ENCODE data around the gene BFAR. TPM values are rescaled to one million over a fixed set of nuclear protein-coding genes. Genes with fewer than 3 reads are reported as not detected.
"Not testable (repeated sequence)": the region's sequence is repeated elsewhere in the genome, so short reads cannot be mapped to it uniquely, and the experiment has no call there.

The BFAR gene
- total and polyA plus RNA-seq, 2 experiments from 2014 or later: 44.6 to 98.9 TPM

DNA sequence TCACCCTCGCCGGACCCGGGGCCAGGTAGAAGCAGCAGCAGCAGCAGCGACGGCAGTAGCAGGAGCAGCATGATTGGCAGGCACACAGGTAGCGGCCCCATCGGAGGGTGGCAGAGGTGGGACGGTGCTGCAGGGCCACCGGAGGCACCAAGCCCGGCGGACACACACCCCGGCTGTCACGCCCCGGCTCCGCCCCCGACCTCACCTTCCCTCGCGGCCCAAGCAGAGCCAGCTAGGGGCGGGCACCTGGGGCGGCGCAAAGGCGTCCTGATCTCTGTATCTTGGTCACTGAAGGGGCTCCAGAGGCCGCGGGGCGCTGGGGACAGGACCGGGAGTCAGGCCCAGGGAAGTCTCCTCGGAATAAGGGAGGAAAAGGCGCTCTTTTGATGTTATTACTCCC is 61.4 kb downstream of the BFAR start, which contains the start of gene PLA2G10:
PLA2G10 (minus strand) TSS at position 180 of the 400 bp plus-strand sequence; CDS start at position 101, 79 bp downstream.
- not testable (repeated sequence) for H3K9me3 ChIP-seq (ENCODE audit: low read depth); H2AFZ ChIP-seq; H3K4me2 ChIP-seq; H3K27ac ChIP-seq; H3K36me3 ChIP-seq (replicated peaks; ENCODE audit: insufficient read depth, low read depth); H3K27me3 ChIP-seq; H3K79me2 ChIP-seq; H3K9me2 ChIP-seq (replicated peaks; ENCODE audit: insufficient read depth); DNase-seq (ENCODE audit: low spot score); H3K4me3 ChIP-seq; H4K20me1 ChIP-seq (ENCODE audit: insufficient read depth, poor library complexity, severe bottlenecking); H3K4me1 ChIP-seq (ENCODE audit: insufficient read depth)
- WGBS (ENCODE audit: low lambda C conversion rate, missing lambda C conversion rate): no CpG with 5 or more reads among the region's 28 CpGs

DNA sequence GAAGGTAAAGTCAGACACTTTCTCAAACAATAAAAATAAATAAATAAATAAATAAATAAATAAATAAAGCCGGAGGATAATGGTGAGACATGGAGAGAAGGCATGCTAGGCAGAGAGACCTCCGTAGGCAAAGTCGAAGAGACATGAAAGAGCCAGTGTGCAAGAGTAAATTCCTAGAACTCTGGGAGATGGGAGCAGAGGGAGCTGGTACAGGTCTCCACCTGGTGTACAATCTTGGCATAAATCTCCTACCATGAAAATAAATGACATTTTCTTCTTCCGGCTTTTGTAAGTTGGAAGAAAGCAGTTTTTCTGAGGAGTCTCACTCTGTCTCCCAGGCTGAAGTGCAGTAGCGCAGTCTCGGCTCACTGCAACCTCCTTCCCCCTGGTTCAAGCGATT is 69.1 kb downstream of the BFAR start:
- not testable (repeated sequence) for H3K27me3 ChIP-seq; H3K79me2 ChIP-seq; H3K36me3 ChIP-seq (replicated peaks; ENCODE audit: insufficient read depth, low read depth); H4K20me1 ChIP-seq (ENCODE audit: insufficient read depth, poor library complexity, severe bottlenecking); H3K27ac ChIP-seq; H3K9me2 ChIP-seq (replicated peaks; ENCODE audit: insufficient read depth); H3K9me3 ChIP-seq (ENCODE audit: low read depth); DNase-seq (ENCODE audit: low spot score); H3K4me3 ChIP-seq; H3K4me2 ChIP-seq; H3K4me1 ChIP-seq (ENCODE audit: insufficient read depth); H2AFZ ChIP-seq
- 70% methylated on average over 3 of the region's 7 CpGs for WGBS (ENCODE audit: low lambda C conversion rate, missing lambda C conversion rate)

GRCh38 chr16:14702672-14703071 is 69.9 kb downstream of the BFAR start:
- not testable (repeated sequence) for H3K4me2 ChIP-seq; H3K4me1 ChIP-seq (ENCODE audit: insufficient read depth); H3K27ac ChIP-seq; H3K27me3 ChIP-seq; H3K36me3 ChIP-seq (replicated peaks; ENCODE audit: insufficient read depth, low read depth); H3K4me3 ChIP-seq; H3K9me2 ChIP-seq (replicated peaks; ENCODE audit: insufficient read depth); H2AFZ ChIP-seq; DNase-seq (ENCODE audit: low spot score); H3K9me3 ChIP-seq (ENCODE audit: low read depth); H4K20me1 ChIP-seq (ENCODE audit: insufficient read depth, poor library complexity, severe bottlenecking); H3K79me2 ChIP-seq
- no CpG with 5 or more reads among the region's 11 CpGs for WGBS (ENCODE audit: low lambda C conversion rate, missing lambda C conversion rate)

DNA sequence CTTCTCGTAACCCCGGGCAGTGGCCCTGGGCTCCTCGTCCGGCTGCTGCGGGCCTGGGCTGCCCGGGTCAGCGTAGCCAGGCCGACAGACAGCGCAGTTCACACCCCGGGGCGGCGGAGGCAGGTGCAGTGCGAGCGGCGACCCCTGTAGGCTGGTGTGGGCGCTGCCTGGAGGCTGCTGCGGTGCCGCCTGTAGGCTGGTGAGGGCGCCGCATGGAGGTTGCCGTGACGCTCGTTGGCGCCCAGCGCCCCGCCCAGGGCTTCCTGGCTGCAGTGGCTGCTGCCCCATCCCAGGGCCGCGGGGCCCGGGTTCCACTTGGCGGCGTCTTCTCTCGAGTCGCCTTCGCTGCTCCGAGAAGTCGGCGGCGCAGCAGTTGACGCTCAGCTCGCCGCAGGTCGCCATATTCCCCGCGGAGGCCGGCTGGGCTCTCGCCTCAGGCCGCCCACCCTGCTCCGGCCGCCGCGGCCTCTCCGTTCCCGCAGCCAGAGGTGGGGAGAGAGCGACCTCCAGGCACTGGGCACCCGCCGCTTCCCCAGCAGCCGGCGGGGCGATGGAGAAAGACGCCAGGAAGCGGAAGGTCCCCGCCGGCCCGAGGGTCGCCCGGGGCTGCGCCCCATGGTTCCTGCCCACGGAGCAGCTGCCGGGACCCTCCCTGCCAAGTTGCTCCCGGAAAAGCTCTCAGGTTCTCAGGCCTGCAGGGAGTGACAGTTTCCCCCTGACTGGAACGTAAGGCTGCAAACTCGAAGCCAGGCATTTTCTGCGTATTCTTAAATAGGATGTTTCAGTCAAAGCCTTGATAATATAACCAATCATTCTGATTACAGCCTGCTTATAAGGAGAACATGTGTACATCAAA is 70.6 kb downstream of the BFAR start, which contains the start of gene NPIPA3:
NPIPA3 (plus strand) TSS at position 256 of the 856 bp plus-strand sequence. CDS start 5,533 bp downstream, outside the sequence.
- H3K4me3 ChIP-seq; H3K27ac ChIP-seq; H3K9me2 ChIP-seq (replicated peaks; ENCODE audit: insufficient read depth); H3K4me1 ChIP-seq (ENCODE audit: insufficient read depth); H2AFZ ChIP-seq; H3K79me2 ChIP-seq; H3K36me3 ChIP-seq (replicated peaks; ENCODE audit: insufficient read depth, low read depth); DNase-seq (ENCODE audit: low spot score); H4K20me1 ChIP-seq (ENCODE audit: insufficient read depth, poor library complexity, severe bottlenecking); H3K27me3 ChIP-seq; H3K9me3 ChIP-seq (ENCODE audit: low read depth); H3K4me2 ChIP-seq: not testable (repeated sequence)
- WGBS (ENCODE audit: low lambda C conversion rate, missing lambda C conversion rate): no CpG with 5 or more reads among the region's 73 CpGs

Small RNA genes lying within 50 kb of the gene (small RNA-seq; reads per million reads assigned to genes)
- not detected for gene RN7SL274P
- not detected for gene RNU7-125P

Other genes starting within 250 kb of the BFAR start
- 23.8 and 35.6 TPM in 2 replicates for gene PARN, start 2.7 kb upstream of the BFAR start, total RNA-seq
- 20.0 and 23.7 TPM in 2 replicates for gene PARN, start 2.7 kb upstream of the BFAR start, polyA plus RNA-seq
- 0.30 and 0.80 TPM in 2 replicates for gene PLA2G10, start 61.4 kb downstream of the BFAR start, total RNA-seq
- 2.3 and 3.2 TPM in 2 replicates for gene PLA2G10, start 61.4 kb downstream of the BFAR start, polyA plus RNA-seq
- gene NPIPA3, start 70.5 kb downstream of the BFAR start, total RNA-seq: 0.30 and 0.88 TPM in 2 replicates
- gene NPIPA3, start 70.5 kb downstream of the BFAR start, polyA plus RNA-seq: 5.8 TPM in 1 of 2 replicates, not detected in the other
- 0.20 TPM in 1 of 2 replicates, not detected in the other for gene NPIPA2, start 109.6 kb downstream of the BFAR start, total RNA-seq
- gene NPIPA2, start 109.6 kb downstream of the BFAR start, polyA plus RNA-seq: 5.4 TPM in 1 of 2 replicates, not detected in the other
- 78.1 and 87.4 TPM in 2 replicates for gene NOMO1, start 200.8 kb downstream of the BFAR start, total RNA-seq
- 79.1 and 95.3 TPM in 2 replicates for gene NOMO1, start 200.8 kb downstream of the BFAR start, polyA plus RNA-seq